ENCODE results near the gene ABCB11.

DNA sequence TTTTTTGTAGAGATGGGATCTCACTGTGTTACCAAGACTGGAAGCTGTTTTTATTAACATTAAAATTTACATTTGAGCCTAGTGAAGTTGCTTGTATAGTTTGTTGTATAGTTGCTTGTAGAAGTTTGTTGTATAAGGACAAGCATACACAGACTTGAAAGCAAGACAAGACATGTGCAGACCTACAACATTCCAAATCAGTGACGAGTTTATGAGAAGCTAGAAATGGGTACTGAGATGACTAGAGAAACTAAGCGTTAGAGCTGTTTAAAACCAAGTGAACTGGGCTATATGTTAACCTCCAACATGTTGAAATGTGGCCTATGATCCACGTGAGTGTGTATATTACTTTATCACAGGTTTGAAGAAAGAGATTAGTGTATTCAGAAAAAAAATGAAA lies 39.1 kb downstream of the ABCB11 start:
- TF ChIP-seq, protein P1, sequence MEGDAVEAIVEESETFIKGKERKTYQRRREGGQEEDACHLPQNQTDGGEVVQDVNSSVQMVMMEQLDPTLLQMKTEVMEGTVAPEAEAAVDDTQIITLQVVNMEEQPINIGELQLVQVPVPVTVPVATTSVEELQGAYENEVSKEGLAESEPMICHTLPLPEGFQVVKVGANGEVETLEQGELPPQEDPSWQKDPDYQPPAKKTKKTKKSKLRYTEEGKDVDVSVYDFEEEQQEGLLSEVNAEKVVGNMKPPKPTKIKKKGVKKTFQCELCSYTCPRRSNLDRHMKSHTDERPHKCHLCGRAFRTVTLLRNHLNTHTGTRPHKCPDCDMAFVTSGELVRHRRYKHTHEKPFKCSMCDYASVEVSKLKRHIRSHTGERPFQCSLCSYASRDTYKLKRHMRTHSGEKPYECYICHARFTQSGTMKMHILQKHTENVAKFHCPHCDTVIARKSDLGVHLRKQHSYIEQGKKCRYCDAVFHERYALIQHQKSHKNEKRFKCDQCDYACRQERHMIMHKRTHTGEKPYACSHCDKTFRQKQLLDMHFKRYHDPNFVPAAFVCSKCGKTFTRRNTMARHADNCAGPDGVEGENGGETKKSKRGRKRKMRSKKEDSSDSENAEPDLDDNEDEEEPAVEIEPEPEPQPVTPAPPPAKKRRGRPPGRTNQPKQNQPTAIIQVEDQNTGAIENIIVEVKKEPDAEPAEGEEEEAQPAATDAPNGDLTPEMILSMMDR (IDR thresholded peaks at IDR 0.05; ENCODE audit: extremely low read depth in 1 of 2, insufficient read depth in 1 of 2, low read depth in 1 of 2, low read length in 2 of 2): no peak
- TF ChIP-seq POLR2A (IDR thresholded peaks at IDR 0.05; ENCODE audit: low read depth, low read length) (no peak), FOS (IDR thresholded peaks at IDR 0.05; ENCODE audit: borderline replicate concordance, insufficient read depth, low read length) (no peak), POLR2AphosphoS5 (IDR thresholded peaks at IDR 0.05; ENCODE audit: insufficient read depth, low read depth, low read length) (no peak), EZH2 (IDR thresholded peaks at IDR 0.05; ENCODE audit: borderline replicate concordance, low read depth, low read length, severe bottlenecking) (no peak)

Measured in endothelial cell of umbilical vein (primary cell).